Astrocyte (in vitro differentiated cells and primary cell): ENCODE measurements around the gene DNPH1. TPM values are rescaled to one million over a fixed set of nuclear protein-coding genes. Genes with fewer than 3 reads are reported as not detected.

ENCODE experiments used
- DNase-seq: peaks from one replicate; pipeline ENCODE4 v3.0.0-alpha.2; 2010; ENCODE audit warnings: low read depth
- FAIRE-seq: peaks from 2 replicates; lab custom pipeline; 2011; peaks lifted over from hg19 to GRCh38; lab: Jason Lieb, UNC
- H2AFZ ChIP-seq: 2 replicates; pipeline ENCODE4 v1.6.0; 2012; ENCODE audit warnings: low read depth, low read length, inconsistent platforms
- H3K27ac ChIP-seq: 2 replicates; pipeline ENCODE4 v1.5.1; 2011; ENCODE audit warnings: low read depth, low read length, inconsistent platforms
- H3K27me3 ChIP-seq: 2 replicates; pipeline ENCODE4 v1.6.0; 2011; ENCODE audit warnings: low read length, inconsistent platforms; ENCODE audit not compliant: insufficient read depth
- H3K36me3 ChIP-seq: 2 replicates; pipeline ENCODE4 v1.5.1; 2011; ENCODE audit warnings: low read length, inconsistent platforms; ENCODE audit not compliant: insufficient read depth
- H3K4me1 ChIP-seq: 2 replicates; pipeline ENCODE4 v1.5.1; 2011; ENCODE audit warnings: low read length, inconsistent platforms; ENCODE audit not compliant: insufficient read depth
- H3K4me2 ChIP-seq: 2 replicates; pipeline ENCODE4 v1.6.0; 2012; ENCODE audit warnings: low read length, inconsistent platforms
- H3K4me3 ChIP-seq: 2 replicates; pipeline ENCODE4 v1.5.1; 2011; ENCODE audit warnings: low read depth, mild to moderate bottlenecking, low read length, inconsistent platforms; ENCODE audit not compliant: insufficient read depth
- H3K79me2 ChIP-seq: 2 replicates; pipeline ENCODE4 v1.6.0; 2012; ENCODE audit warnings: mild to moderate bottlenecking, low read length, inconsistent platforms; ENCODE audit not compliant: insufficient read depth
- H3K9ac ChIP-seq: 2 replicates; pipeline ENCODE4 v1.6.0; 2012; ENCODE audit warnings: mild to moderate bottlenecking, low read length, inconsistent platforms
- H3K9me3 ChIP-seq: 2 replicates; pipeline ENCODE4 v1.5.1; 2012; ENCODE audit warnings: low read depth, mild to moderate bottlenecking, low read length, inconsistent platforms; ENCODE audit not compliant: insufficient read depth
- H4K20me1 ChIP-seq: 2 replicates; pipeline ENCODE4 v1.6.0; 2012; ENCODE audit warnings: low read length, inconsistent platforms; ENCODE audit not compliant: insufficient read depth
- H3K27ac Mint-ChIP-seq: one replicate; pipeline ENCODE4 v1.8.0; 2021; ENCODE audit warnings: mild to moderate bottlenecking, mixed read lengths; ENCODE audit not compliant: unreplicated experiment
- H3K27me3 Mint-ChIP-seq: one replicate; pipeline ENCODE4 v1.8.0; 2021; ENCODE audit warnings: low read depth, mixed read lengths; ENCODE audit not compliant: unreplicated experiment
- H3K36me3 Mint-ChIP-seq: one replicate; pipeline ENCODE4 v1.8.0; 2021; ENCODE audit warnings: low read depth, mixed read lengths; ENCODE audit not compliant: unreplicated experiment
- H3K4me1 Mint-ChIP-seq: one replicate; pipeline ENCODE4 v1.8.0; 2021; ENCODE audit warnings: low read depth, mixed read lengths; ENCODE audit not compliant: unreplicated experiment
- H3K4me3 Mint-ChIP-seq: one replicate; pipeline ENCODE4 v1.8.0; 2021; ENCODE audit warnings: mild to moderate bottlenecking, moderate library complexity, mixed read lengths; ENCODE audit not compliant: unreplicated experiment
- H3K9me3 Mint-ChIP-seq: one replicate; pipeline ENCODE4 v1.8.0; 2021; ENCODE audit warnings: mild to moderate bottlenecking, mixed read lengths; ENCODE audit not compliant: unreplicated experiment
- EZH2 ChIP-seq: IDR thresholded peaks from 2 replicates; pipeline ENCODE4 v1.6.1; 2012; ENCODE audit warnings: mild to moderate bottlenecking, low read length, inconsistent platforms; ENCODE audit not compliant: insufficient read depth
- total RNA-seq: library from RNA; stranded (reverse); gene quantifications from 2 replicates; pipeline ENCODE4 v1.2.1, GENCODE V29; 2021
- TF ChIP-seq, protein P1 (sequence below): IDR thresholded peaks from 2 replicates; pipeline ENCODE4 v1.5.1; 2011; ENCODE audit warnings: low read depth, mild to moderate bottlenecking, inconsistent platforms, low read length, moderate library complexity; ENCODE audit not compliant: insufficient read depth

Gene DNPH1
- total RNA-seq, 1 donor from 2014 or later: 15.1 TPM

DNA sequence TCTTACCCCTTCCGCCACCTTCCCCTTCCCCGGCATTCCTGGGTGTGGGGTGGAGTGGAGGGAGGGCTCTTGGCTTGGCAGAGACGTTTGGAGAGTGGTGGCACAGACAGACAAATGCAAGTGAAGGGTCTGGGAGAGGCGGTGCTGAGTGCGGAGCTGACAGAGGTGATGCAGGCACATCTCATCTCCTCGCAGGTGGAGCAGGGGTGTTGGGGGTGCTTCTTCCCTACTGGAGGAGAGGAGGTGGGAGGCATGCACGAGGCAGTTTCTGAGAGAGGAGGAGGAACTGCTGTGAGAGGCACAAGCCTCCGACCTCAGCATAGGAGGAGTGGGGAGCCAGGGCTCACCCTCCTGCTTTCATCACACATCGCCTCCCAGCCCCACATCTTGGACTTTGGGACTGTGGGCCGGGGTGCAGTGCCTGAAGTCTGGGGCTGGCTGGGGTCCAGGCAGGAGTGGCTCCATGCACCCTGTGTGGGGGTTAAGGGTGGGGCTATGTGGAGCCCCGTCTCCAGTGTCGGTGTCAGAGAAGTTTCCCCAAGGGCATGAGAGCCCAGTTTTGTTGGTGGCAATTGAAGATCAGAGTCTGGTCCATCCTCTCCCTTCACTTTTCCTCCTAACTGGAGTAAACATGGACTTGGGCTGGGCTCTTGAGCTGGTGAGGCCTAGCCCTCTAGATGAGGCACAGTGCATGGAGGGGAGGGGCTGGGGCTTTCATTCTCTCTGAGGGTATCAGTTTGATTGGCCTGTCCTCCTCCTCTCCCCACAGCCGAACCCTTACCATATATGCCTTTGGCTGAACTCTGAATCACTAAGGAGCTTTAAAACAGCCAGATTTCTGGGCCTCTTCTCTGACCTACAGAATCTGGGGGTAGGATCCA lies 48.6 kb upstream of the DNPH1 start:
- Histone ChIP-seq H3K9ac (no peak overlapping the region), H3K36me3 (no peaks in the 10 kb centered on the region), H3K27me3 (peaks cover 17% of the 10 kb centered on the region), H2AFZ (no peak overlapping the region), H3K4me3 (no peak overlapping the region), H3K27ac (no peak overlapping the region), H4K20me1 (no peaks in the 10 kb centered on the region), H3K4me2 (peak overlapping the region; percentile 30), H3K79me2 (no peaks in the 10 kb centered on the region), H3K9me3 (no peaks in the 10 kb centered on the region), H3K4me1 (peaks cover 5% of the 10 kb centered on the region)
- H3K4me1 Mint-ChIP-seq: peaks cover 15% of the 10 kb centered on the region
- DNase-seq: no peak
- no peak overlapping the region for H3K4me3 Mint-ChIP-seq
- peak overlapping the region; percentile 72 for H3K27ac Mint-ChIP-seq
- FAIRE-seq: no peak
- peaks cover 2% of the 10 kb centered on the region for H3K9me3 Mint-ChIP-seq
- H3K36me3 Mint-ChIP-seq: peaks cover 1% of the 10 kb centered on the region
- peaks cover 48% of the 10 kb centered on the region for H3K27me3 Mint-ChIP-seq
- TF ChIP-seq, protein P1, sequence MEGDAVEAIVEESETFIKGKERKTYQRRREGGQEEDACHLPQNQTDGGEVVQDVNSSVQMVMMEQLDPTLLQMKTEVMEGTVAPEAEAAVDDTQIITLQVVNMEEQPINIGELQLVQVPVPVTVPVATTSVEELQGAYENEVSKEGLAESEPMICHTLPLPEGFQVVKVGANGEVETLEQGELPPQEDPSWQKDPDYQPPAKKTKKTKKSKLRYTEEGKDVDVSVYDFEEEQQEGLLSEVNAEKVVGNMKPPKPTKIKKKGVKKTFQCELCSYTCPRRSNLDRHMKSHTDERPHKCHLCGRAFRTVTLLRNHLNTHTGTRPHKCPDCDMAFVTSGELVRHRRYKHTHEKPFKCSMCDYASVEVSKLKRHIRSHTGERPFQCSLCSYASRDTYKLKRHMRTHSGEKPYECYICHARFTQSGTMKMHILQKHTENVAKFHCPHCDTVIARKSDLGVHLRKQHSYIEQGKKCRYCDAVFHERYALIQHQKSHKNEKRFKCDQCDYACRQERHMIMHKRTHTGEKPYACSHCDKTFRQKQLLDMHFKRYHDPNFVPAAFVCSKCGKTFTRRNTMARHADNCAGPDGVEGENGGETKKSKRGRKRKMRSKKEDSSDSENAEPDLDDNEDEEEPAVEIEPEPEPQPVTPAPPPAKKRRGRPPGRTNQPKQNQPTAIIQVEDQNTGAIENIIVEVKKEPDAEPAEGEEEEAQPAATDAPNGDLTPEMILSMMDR: no peak
- TF ChIP-seq EZH2: no peak

DNA sequence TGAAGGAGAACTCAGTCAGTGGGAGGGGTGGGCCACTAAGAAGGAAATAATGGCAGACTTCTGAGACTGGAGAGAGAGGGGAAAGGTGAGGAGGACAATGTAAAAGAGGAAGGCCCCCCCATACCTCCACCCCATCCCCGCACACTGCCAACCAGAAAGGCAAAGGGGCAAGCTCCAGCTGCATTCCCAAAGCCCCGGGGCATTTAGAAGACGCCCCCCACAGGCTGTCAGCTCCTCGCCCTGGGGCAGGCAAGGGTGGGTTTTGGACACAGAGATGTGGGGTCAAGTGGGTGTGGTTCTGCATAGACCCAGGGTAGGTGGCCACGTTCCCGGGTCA lies 48.0 kb upstream of the DNPH1 start:
- peaks cover 49% of the 10 kb centered on the region for H3K27me3 Mint-ChIP-seq
- no peak overlapping the region for H3K4me3 Mint-ChIP-seq

More for the DNA sequence above, 48.0 kb upstream of the DNPH1 start:
- H2AFZ ChIP-seq: no peak overlapping the region
- Mint-ChIP-seq H3K9me3 (peaks cover 2% of the 10 kb centered on the region), H3K36me3 (peaks cover 1% of the 10 kb centered on the region), H3K27ac (peak overlapping the region; percentile 50), H3K4me1 (peaks cover 15% of the 10 kb centered on the region)
- no peak overlapping the region for H3K4me2 ChIP-seq
- H4K20me1 ChIP-seq: no peaks in the 10 kb centered on the region
- H3K9me3 ChIP-seq: no peaks in the 10 kb centered on the region
- no peaks in the 10 kb centered on the region for H3K36me3 ChIP-seq
- H3K4me3 ChIP-seq: no peak overlapping the region
- H3K4me1 ChIP-seq: peaks cover 5% of the 10 kb centered on the region
- DNase-seq: no peak
- H3K79me2 ChIP-seq: no peaks in the 10 kb centered on the region
- H3K27ac ChIP-seq: no peak overlapping the region
- peaks cover 17% of the 10 kb centered on the region for H3K27me3 ChIP-seq
- no peak for TF ChIP-seq EZH2
- TF ChIP-seq, protein P1: no peak
- H3K9ac ChIP-seq: no peak overlapping the region
- no peak for FAIRE-seq
